H54 (cell line): ENCODE results near the gene PCDHB11.
"Not testable (repeated sequence)": the region's sequence is repeated elsewhere in the genome, so short reads cannot be mapped to it uniquely, and the experiment has no call there.

ENCODE experiments used
- DNase-seq: peaks from one replicate; pipeline ENCODE4 v3.0.0; 2011; ENCODE audit warnings: low spot score, mixed read lengths; ENCODE audit not compliant: insufficient read length
- FAIRE-seq: peaks from 3 replicates; lab custom pipeline; 2011; peaks lifted over from hg19 to GRCh38; lab: Jason Lieb, UNC
- POLR2A ChIP-seq: IDR thresholded peaks from 2 replicates; pipeline ENCODE4 v1.6.1; 2011; ENCODE audit warnings: low read depth, mild to moderate bottlenecking, low read length

The PCDHB11 gene

DNA sequence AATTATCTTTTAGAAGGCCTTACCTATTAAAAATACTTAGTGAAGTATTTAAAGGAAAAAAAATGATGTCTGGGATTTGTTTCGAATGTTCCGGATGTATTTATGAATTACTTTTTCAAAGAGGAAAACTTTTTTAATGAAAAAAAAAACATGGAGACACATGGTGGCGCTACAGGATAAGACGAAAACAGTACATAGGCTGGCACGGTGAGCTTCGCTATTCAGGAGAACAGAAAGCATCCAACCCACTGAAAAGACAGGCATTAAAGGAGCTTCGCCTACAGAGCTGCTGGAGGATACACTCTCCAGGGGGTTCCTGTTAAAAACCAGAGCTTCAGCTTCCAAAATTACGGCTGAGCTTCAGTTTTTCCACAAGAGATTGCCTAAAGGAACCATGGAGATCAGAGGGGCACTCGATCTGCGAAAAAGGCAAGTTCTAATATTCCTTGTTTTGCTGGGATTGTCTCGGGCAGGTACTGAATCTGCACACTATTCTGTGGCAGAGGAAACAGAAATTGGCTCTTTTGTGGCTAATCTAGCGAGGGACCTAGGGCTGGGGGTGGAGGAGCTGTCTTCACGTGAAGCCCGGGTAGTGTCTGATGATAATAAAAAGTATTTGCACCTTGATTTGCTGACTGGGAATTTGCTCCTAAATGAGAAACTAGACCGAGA, 23.8 kb downstream of the PCDHB11 start, which contains the start of gene PCDHB14:
TSS of gene PCDHB14 (plus strand) at position 232 of the 672 bp plus-strand sequence. CDS start at position 395, 163 bp downstream.
- no peak for TF ChIP-seq POLR2A
- peak; percentile 86 for FAIRE-seq

DNA sequence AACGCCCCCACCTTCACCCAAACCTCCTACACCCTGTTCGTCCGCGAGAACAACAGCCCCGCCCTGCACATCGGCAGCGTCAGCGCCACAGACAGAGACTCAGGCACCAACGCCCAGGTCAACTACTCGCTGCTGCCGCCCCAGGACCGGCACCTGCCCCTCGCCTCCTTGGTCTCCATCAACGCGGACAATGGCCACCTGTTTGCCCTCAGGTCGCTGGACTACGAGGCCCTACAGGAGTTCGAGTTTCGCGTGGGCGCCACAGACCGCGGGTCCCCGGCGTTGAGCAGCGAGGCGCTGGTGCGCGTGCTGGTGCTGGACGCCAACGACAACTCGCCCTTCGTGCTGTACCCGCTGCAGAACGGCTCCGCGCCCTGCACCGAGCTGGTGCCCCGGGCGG, 25.4 kb downstream of the PCDHB11 start:
- DNase-seq, FAIRE-seq: not testable (repeated sequence)

More for the DNA sequence above, 23.8 kb downstream of the PCDHB11 start, which contains the start of gene PCDHB14:
- peak; percentile 54 for DNase-seq

DNA sequence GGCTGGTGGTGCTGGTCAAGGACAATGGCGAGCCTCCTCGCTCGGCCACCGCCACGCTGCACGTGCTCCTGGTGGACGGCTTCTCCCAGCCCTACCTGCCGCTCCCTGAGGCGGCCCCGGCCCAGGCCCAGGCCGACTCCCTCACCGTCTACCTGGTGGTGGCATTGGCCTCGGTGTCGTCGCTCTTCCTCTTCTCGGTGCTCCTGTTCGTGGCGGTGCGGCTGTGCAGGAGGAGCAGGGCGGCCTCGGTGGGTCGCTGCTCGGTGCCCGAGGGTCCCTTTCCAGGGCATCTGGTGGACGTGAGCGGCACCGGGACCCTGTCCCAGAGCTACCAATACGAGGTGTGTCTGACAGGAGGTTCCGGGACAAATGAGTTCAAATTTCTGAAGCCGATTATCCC, 26.0 kb downstream of the PCDHB11 start:
- FAIRE-seq, DNase-seq: not testable (repeated sequence)

DNA sequence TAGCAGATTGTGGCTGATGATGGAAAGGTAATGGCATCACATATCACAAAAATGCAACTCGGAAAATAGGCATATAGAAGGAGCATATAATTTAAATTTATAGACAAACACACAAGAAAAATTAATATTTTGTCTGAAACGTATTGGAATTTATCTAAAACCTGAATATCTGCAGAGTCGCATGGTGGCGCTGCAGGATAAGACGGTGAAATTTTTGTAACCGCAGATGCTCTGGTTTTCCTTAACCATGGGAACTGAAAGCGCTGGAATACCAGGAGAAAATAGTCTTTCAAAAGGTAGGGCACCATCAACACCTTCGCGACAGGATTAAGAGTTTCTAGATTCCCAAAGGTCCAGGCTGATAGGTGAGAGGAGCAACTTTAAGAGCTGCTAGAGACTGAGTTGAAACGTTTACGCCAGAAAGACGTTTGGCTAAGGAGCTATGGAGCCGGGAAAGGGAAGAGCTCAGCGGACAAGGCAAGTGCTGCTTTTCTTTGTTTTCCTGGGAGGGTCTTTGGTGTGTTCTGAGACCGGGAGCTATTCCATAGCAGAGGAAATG, 34.8 kb downstream of the PCDHB11 start:
- DNase-seq (no peak), FAIRE-seq (no peak)
- TF ChIP-seq POLR2A = no peak

DNA sequence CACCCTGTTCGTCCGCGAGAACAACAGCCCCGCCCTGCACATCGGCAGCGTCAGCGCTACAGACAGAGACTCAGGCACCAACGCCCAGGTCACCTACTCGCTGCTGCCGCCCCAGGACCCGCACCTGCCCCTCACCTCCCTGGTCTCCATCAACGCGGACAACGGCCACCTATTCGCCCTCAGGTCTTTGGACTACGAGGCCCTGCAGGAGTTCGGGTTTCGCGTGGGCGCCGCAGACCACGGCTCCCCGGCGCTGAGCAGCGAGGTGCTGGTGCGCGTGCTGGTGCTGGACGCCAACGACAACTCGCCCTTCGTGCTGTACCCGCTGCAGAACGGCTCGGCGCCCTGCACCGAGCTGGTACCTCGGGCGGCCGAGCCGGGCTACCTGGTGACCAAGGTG, 36.5 kb downstream of the PCDHB11 start:
- not testable (repeated sequence) for DNase-seq, FAIRE-seq

DNA sequence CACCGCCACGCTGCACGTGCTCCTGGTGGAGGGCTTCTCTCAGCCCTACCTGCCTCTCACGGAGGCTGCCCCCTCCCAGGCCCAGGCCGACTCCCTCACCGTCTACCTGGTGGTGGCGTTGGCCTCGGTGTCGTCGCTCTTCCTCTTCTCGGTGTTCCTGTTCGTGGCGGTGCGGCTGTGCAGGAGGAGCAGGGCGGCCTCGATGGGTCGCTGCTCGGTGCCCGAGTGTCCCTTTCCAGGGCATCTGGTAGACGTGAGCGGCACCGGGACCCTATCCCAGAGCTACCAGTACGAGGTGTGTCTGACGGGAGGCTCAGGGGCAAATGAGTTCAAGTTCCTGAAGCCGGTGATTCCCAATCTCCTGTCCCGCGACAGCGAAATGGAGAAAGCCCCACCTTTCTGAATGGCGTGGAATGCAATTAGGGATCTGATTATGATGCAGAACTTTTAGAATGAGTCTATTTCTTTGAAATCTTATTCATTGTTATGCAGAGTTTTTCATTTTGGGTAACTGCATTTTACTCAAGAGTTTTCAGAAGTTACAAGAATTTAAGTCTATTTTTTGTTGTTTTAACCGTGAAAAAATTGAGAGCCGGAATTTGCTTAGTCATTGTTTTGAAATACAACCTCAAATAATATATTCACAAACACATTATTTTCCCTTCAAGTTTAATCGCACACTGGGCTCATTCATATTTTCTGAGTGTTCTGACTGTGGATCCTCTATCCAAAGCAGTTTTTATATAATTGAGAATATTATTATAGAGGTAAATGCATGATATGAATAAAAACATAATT, 37.3 kb downstream of the PCDHB11 start:
- no peak for DNase-seq
- no peak for FAIRE-seq
- no peak for TF ChIP-seq POLR2A

DNA sequence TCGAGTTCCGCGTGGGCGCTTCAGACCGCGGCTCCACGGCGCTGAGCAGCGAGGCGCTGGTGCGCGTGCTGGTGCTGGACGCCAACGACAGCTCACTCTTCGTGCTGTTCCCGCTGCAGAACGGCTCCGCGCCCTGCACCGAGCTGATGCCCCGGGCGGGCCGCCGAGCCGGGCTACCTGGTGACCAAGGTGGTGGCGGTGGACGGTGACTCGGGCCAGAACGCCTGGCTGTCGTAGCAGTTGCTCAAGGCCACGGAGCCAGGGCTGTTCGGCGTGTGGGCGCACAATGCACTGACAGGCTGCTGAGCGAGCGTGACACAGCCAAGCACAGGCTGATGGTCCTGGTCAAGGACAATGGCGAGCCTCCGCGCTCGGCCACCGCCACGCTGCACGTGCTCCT, 42.1 kb downstream of the PCDHB11 start:
- no peak for TF ChIP-seq POLR2A
- FAIRE-seq = no peak

DNA sequence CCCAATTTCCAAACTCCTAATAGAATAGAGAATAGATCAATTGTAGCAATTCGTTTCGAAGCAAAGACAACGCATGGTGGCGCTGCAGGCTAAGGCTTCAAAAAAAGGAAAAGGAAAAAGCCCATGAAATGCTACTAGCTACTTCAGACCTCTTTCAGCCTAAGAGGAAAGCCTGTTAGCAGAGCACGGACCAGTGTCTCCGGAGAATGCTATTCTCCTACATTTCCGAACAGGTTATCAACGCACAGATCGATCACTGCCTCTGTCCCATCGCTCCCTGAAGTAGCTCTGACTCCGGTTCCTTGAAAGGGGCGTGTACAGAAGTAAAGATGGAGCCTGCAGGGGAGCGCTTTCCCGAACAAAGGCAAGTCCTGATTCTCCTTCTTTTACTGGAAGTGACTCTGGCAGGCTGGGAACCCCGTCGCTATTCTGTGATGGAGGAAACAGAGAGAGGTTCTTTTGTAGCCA, 45.9 kb downstream of the PCDHB11 start, which contains the start of gene PCDHB15:
TSS of gene PCDHB15 (plus strand) at position 146 of the 468 bp plus-strand sequence. CDS start at position 330, 184 bp downstream.
- no peak for TF ChIP-seq POLR2A
- DNase-seq (no peak), FAIRE-seq (no peak)

More for the DNA sequence above, 42.1 kb downstream of the PCDHB11 start:
- no peak for DNase-seq

DNA sequence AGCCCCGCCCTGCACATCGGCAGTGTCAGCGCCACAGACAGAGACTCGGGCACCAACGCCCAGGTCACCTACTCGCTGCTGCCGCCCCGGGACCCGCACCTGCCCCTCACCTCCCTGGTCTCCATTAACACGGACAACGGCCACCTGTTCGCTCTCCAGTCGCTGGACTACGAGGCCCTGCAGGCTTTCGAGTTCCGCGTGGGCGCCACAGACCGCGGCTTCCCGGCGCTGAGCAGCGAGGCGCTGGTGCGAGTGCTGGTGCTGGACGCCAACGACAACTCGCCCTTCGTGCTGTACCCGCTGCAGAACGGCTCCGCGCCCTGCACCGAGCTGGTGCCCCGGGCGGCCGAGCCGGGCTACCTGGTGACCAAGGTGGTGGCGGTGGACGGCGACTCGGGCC, 47.5 kb downstream of the PCDHB11 start:
- DNase-seq, FAIRE-seq: not testable (repeated sequence)

DNA sequence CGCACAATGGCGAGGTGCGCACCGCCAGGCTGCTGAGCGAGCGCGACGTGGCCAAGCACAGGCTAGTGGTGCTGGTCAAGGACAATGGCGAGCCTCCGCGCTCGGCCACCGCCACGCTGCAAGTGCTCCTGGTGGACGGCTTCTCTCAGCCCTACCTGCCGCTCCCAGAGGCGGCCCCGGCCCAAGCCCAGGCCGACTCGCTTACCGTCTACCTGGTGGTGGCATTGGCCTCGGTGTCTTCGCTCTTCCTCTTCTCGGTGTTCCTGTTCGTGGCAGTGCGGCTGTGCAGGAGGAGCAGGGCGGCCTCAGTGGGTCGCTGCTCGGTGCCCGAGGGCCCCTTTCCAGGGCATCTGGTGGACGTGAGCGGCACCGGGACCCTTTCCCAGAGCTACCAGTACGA, 48.0 kb downstream of the PCDHB11 start:
- FAIRE-seq = not testable (repeated sequence)

DNA sequence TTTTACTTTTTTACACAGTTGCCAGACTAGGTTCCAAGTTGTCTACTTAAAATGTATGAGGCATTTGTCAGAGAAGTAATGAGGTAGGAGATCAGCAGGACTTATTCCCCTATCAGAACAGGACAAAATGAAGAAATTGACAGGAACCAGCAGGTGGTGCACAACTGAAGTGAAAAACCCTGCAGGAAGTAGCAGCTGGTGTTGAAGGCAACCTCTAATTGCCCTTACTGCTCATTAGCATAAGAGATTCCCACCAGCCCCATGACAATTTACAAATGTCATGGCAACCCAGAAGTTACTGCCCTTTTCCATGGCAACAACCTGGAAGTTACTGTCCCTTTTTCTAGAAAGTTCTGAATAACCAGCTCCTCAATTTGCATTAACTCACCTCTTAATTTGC, 51.1 kb downstream of the PCDHB11 start:
- no peak for TF ChIP-seq POLR2A
- FAIRE-seq (no peak), DNase-seq (no peak)

More for the DNA sequence above, 48.0 kb downstream of the PCDHB11 start:
- not testable (repeated sequence) for DNase-seq
